Measurements from ENCODE around the gene ZMYND8.

DNA sequence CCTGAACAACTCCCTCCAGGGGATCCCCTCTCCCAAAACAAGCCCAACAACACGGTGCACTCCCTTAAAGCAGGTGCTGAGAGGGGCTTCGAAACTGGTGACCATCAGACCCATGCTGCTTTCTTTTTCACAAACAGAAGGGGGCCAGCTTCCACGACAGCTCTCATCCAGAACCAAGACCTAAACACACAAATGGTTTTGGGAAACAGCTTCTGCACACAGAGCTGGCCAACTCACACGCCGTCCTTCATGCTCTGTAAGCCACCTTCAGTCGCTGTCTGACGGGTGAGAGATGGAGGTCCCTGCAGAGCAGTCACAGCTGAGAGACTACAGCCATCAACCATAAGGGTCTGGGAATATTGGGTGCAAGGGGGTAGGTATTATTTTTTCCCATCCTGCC is 76.3 kb downstream of the ZMYND8 start:
- TF ChIP-seq, protein P1, sequence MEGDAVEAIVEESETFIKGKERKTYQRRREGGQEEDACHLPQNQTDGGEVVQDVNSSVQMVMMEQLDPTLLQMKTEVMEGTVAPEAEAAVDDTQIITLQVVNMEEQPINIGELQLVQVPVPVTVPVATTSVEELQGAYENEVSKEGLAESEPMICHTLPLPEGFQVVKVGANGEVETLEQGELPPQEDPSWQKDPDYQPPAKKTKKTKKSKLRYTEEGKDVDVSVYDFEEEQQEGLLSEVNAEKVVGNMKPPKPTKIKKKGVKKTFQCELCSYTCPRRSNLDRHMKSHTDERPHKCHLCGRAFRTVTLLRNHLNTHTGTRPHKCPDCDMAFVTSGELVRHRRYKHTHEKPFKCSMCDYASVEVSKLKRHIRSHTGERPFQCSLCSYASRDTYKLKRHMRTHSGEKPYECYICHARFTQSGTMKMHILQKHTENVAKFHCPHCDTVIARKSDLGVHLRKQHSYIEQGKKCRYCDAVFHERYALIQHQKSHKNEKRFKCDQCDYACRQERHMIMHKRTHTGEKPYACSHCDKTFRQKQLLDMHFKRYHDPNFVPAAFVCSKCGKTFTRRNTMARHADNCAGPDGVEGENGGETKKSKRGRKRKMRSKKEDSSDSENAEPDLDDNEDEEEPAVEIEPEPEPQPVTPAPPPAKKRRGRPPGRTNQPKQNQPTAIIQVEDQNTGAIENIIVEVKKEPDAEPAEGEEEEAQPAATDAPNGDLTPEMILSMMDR (IDR thresholded peaks at IDR 0.05; ENCODE audit: low read length) = no peak
- TF ChIP-seq EZH2 (IDR thresholded peaks at IDR 0.05; ENCODE audit: borderline replicate concordance, low read length) = no peak

All from OCI-LY1 (cell line).